WTC11 (cell line): ENCODE data around the gene NAPB. TPM values are rescaled to one million over a fixed set of nuclear protein-coding genes. Genes with fewer than 3 reads are reported as not detected.

Experiments
- ATAC-seq: fragments of 200-7000 bp; cut with Tn5 transposase; 2 replicates; pipeline ENCODE4 v1.10.0; 2021; ENCODE audit warnings: mild to moderate bottlenecking, moderate library complexity
- CTCF ChIA-PET: fragments of 300-600 bp; sonication (Branson Sonifier 250); formaldehyde crosslinking; loops from one replicate; lab custom pipeline; 2021; ENCODE audit warnings: antibody characterized with exemption; lab: Charles Lee
- POLR2A ChIA-PET: fragments of 350-600 bp; sonication (Branson Sonifier 250); formaldehyde crosslinking; loops from one replicate; lab custom pipeline; 2021; ENCODE audit warnings: antibody characterized with exemption; lab: Charles Lee
- DNase-seq: peaks from one replicate; pipeline ENCODE4 v3.0.0; 2021; ENCODE audit warnings: low spot score
- H3K27ac Mint-ChIP-seq: 2 replicates; pipeline ENCODE4 v1.8.0; 2021; ENCODE audit warnings: mixed read lengths
- H3K27me3 Mint-ChIP-seq: 2 replicates; pipeline ENCODE4 v1.8.0; 2021; ENCODE audit warnings: low read depth, mild to moderate bottlenecking, moderate library complexity, mixed read lengths
- H3K36me3 Mint-ChIP-seq: 2 replicates; pipeline ENCODE4 v1.8.0; 2021; ENCODE audit warnings: mixed read lengths
- H3K4me1 Mint-ChIP-seq: 2 replicates; pipeline ENCODE4 v1.8.0; 2022; ENCODE audit warnings: mixed read lengths
- H3K4me3 Mint-ChIP-seq: 2 replicates; pipeline ENCODE4 v1.8.0; 2021; ENCODE audit warnings: mild to moderate bottlenecking, moderate library complexity, mixed read lengths
- H3K9me3 Mint-ChIP-seq: 2 replicates; pipeline ENCODE4 v1.8.0; 2021; ENCODE audit warnings: mixed read lengths
- ARID4B ChIP-seq: sonication (generic); formaldehyde crosslinking; IDR thresholded peaks from 2 replicates; pipeline ENCODE4 v1.8.0; 2023; ENCODE audit warnings: missing genetic modification reagents, mild to moderate bottlenecking, borderline replicate concordance
- ATF1 ChIP-seq: sonication (generic); formaldehyde crosslinking; IDR thresholded peaks from 2 replicates; pipeline ENCODE4 v1.8.1; 2023; ENCODE audit warnings: mild to moderate bottlenecking, moderate library complexity, missing genetic modification reagents
- E2F4 ChIP-seq: sonication (generic); formaldehyde crosslinking; IDR thresholded peaks from 2 replicates; pipeline ENCODE4 v1.8.1; 2022; ENCODE audit warnings: low read depth, mild to moderate bottlenecking, moderate library complexity, missing genetic modification reagents, borderline replicate concordance
- E2F5 ChIP-seq: sonication (generic); formaldehyde crosslinking; IDR thresholded peaks from 2 replicates; pipeline ENCODE4 v1.8.1; 2022; ENCODE audit warnings: mild to moderate bottlenecking, moderate library complexity, missing genetic modification reagents
- GABPB1 ChIP-seq: sonication (generic); formaldehyde crosslinking; IDR thresholded peaks from 2 replicates; pipeline ENCODE4 v1.8.1; 2023; ENCODE audit warnings: mild to moderate bottlenecking, missing genetic modification reagents
- HMGA2 ChIP-seq: fragments of 250-450 bp; sonication (Bioruptor Pico); IDR thresholded peaks from 2 replicates; pipeline ENCODE4 v1.4.0; 2021; ENCODE audit warnings: mild to moderate bottlenecking, moderate library complexity
- HMGXB4 ChIP-seq: sonication (generic); formaldehyde crosslinking; IDR thresholded peaks from 2 replicates; pipeline ENCODE4 v1.8.1; 2023; ENCODE audit warnings: mild to moderate bottlenecking, moderate library complexity, missing genetic modification reagents
- MXD4 ChIP-seq: fragments of 250-450 bp; sonication (Bioruptor Pico); IDR thresholded peaks from 2 replicates; pipeline ENCODE4 v1.8.0; 2021; ENCODE audit warnings: mild to moderate bottlenecking, moderate library complexity, borderline replicate concordance
- NFE2L1 ChIP-seq: sonication (generic); formaldehyde crosslinking; IDR thresholded peaks from 2 replicates; pipeline ENCODE4 v1.8.1; 2023; ENCODE audit warnings: missing genetic modification reagents
- PREB ChIP-seq: sonication (generic); formaldehyde crosslinking; IDR thresholded peaks from 2 replicates; pipeline ENCODE4 v1.8.1; 2022; ENCODE audit warnings: mild to moderate bottlenecking, missing genetic modification reagents, moderate library complexity, borderline replicate concordance
- STAT6 ChIP-seq: sonication (generic); formaldehyde crosslinking; conservative IDR thresholded peaks from 2 replicates; pipeline ENCODE4 v1.8.1; 2023; ENCODE audit warnings: mild to moderate bottlenecking, low read depth, missing genetic modification reagents, moderate library complexity
- TEAD1 ChIP-seq: sonication (generic); formaldehyde crosslinking; IDR thresholded peaks from 2 replicates; pipeline ENCODE4 v1.8.0; 2022; ENCODE audit warnings: mild to moderate bottlenecking, missing genetic modification reagents
- USF1 ChIP-seq: sonication (generic); formaldehyde crosslinking; IDR thresholded peaks from 2 replicates; pipeline ENCODE4 v1.8.0; 2022; ENCODE audit warnings: mild to moderate bottlenecking, missing genetic modification reagents
- ZBTB21 ChIP-seq: sonication (generic); formaldehyde crosslinking; IDR thresholded peaks from 2 replicates; pipeline ENCODE4 v1.8.1; 2023; ENCODE audit warnings: mild to moderate bottlenecking, missing genetic modification reagents, borderline replicate concordance
- total RNA-seq: library from RNA; stranded (reverse); gene quantifications from 3 replicates; pipeline ENCODE4 v1.2.3, GENCODE V29; 2021

NAPB gene
- total RNA-seq, 1 experiment from 2014 or later, result 12.9 TPM

GRCh38 chr20:23386304-23387117 is 34.8 kb downstream of the NAPB start:
- peaks cover 5% of the 10 kb centered on the region for H3K9me3 Mint-ChIP-seq
- no peak overlapping the region for H3K4me3 Mint-ChIP-seq
- H3K36me3 Mint-ChIP-seq, result peaks cover 60% of the 10 kb centered on the region

GRCh38 chr20:23381876-23382275 is 39.4 kb downstream of the NAPB start:
- Mint-ChIP-seq H3K36me3 (peaks cover 49% of the 10 kb centered on the region), H3K4me3 (no peak overlapping the region), H3K27ac (no peak overlapping the region), H3K9me3 (peaks cover 5% of the 10 kb centered on the region), H3K27me3 (no peaks in the 10 kb centered on the region), H3K4me1 (peaks cover 3% of the 10 kb centered on the region; the same call in 1 of the 2 replicates)
- ChIA-PET POLR2A (no interaction called here), CTCF (no interaction called here)
- ATAC-seq (no peak), DNase-seq (no peak)
- TF ChIP-seq HMGA2 (CRISPR knock-in tag) (no peak), NFE2L1 (CRISPR knock-in tag) (no peak), E2F5 (no peak), TEAD1 (no peak), STAT6 (CRISPR knock-in tag) (no peak), ATF1 (no peak), ZBTB21 (CRISPR knock-in tag) (no peak), PREB (CRISPR knock-in tag) (no peak), HMGXB4 (no peak), MXD4 (CRISPR knock-in tag) (no peak)

More at GRCh38 chr20:23386304-23387117, 34.8 kb downstream of the NAPB start:
- H3K27me3 Mint-ChIP-seq, result no peaks in the 10 kb centered on the region
- POLR2A ChIA-PET, result no interaction called here
- peaks cover 24% of the 10 kb centered on the region for H3K4me1 Mint-ChIP-seq
- ATAC-seq (no peak), DNase-seq (no peak)
- CTCF ChIA-PET, result interaction anchor here (1.3 kb wide), 1 partner anchor 55 kb away, joined by 3 read pairs; no protein-coding TSS in a partner anchor
- H3K27ac Mint-ChIP-seq, result no peak overlapping the region
- TF ChIP-seq USF1 (CRISPR knock-in tag) (no peak), ARID4B (CRISPR knock-in tag) (no peak), GABPB1 (peak; percentile 30; the same call in 1 of the 2 replicates), E2F4 (no peak)
